SK-N-SH (cell line): ENCODE data around the gene LYRM4. TPM values are rescaled to one million over a fixed set of nuclear protein-coding genes. Genes with fewer than 3 reads are reported as not detected.

Source experiments
- CTCF ChIA-PET: fragments of 300-600, 350-600 bp; formaldehyde crosslinking; extraction: SDS; loops from one replicate; lab custom pipeline; 2021; lab: Yijun Ruan, JAX
- POLR2A ChIA-PET: fragments of 350-600 bp; sonication (Branson Sonifier 250); formaldehyde crosslinking; extraction: SDS; loops from one replicate; lab custom pipeline; 2020; ENCODE audit warnings: antibody characterized with exemption, inconsistent platforms; lab: Yijun Ruan, JAX
- DNase-seq: peaks from one replicate; pipeline ENCODE4 v3.0.0; 2012
- H2AFZ ChIP-seq: fragments of 200-600 bp; sonication (generic); 2 replicates; pipeline ENCODE4 v1.8.1; 2016; ENCODE audit warnings: antibody characterized with exemption, mild to moderate bottlenecking, low read depth
- H3F3A ChIP-seq: fragments of 200-600 bp; sonication (generic); replicated peaks from 2 replicates; pipeline ENCODE3; 2016; ENCODE audit warnings: antibody characterized with exemption, mild to moderate bottlenecking; ENCODE audit not compliant: insufficient read depth
- H3K27ac ChIP-seq, 2 experiments: fragments of 200-500 bp in 1 of 2; fragments of 200-600 bp in 1 of 2; sonication (Bioruptor generic) in 1 of 2; sonication (generic), shearing (Covaris generic) in 1 of 2; 2 replicates each; pipeline versions ENCODE4 v1.5.1 to v1.6.1; 2014 to 2016; ENCODE audit warnings: low read depth in 2 of 2, inconsistent platforms in 1 of 2, low read length in 1 of 2, mild to moderate bottlenecking in 1 of 2, mixed read lengths in 1 of 2
- H3K27me3 ChIP-seq: fragments of 200-600 bp; sonication (generic), shearing (Covaris generic); 2 replicates; pipeline ENCODE4 v1.6.1; 2016; ENCODE audit warnings: mixed run types; ENCODE audit not compliant: insufficient read depth
- H3K36me3 ChIP-seq, 2 experiments: fragments of 200-500 bp in 1 of 2; fragments of 200-600 bp in 1 of 2; sonication (Bioruptor generic) in 1 of 2; sonication (generic) in 1 of 2; replicated peaks in 1 of 2; 2 replicates each; pipeline versions ENCODE3 to v1.5.1; 2014 to 2016; ENCODE audit warnings: low read length in 1 of 2, mild to moderate bottlenecking in 1 of 2; ENCODE audit not compliant: insufficient read depth in 2 of 2, control insufficient read depth in 1 of 2
- H3K4me1 ChIP-seq, 2 experiments: fragments of 200-500 bp in 1 of 2; fragments of 200-600 bp in 1 of 2; sonication (Bioruptor generic) in 1 of 2; sonication (generic), shearing (Covaris generic) in 1 of 2; 2 replicates each; pipeline versions ENCODE4 v1.5.1 to v1.6.1; 2014 to 2016; ENCODE audit warnings: low read depth in 1 of 2, low read length in 1 of 2, mixed run types in 1 of 2; ENCODE audit not compliant: insufficient read depth in 2 of 2, control insufficient read depth in 1 of 2
- H3K4me2 ChIP-seq: fragments of 200-600 bp; sonication (generic), shearing (Covaris generic); 2 replicates; pipeline ENCODE4 v1.6.1; 2017; ENCODE audit warnings: mixed run types
- H3K4me3 ChIP-seq, 2 experiments: fragments of 200-500 bp in 1 of 2; fragments of 200-600 bp in 1 of 2; sonication (Bioruptor generic) in 1 of 2; sonication (generic), shearing (Covaris generic) in 1 of 2; 2 replicates each; pipeline versions ENCODE4 v1.5.1 to v1.8.1; 2014 to 2016; ENCODE audit warnings: low read depth in 2 of 2, inconsistent platforms in 1 of 2, low read length in 1 of 2, mild to moderate bottlenecking in 1 of 2, mixed read lengths in 1 of 2, moderate library complexity in 1 of 2
- H3K79me2 ChIP-seq: fragments of 200-600 bp; sonication (generic); 2 replicates; pipeline ENCODE4 v1.8.1; 2017; ENCODE audit warnings: mild to moderate bottlenecking; ENCODE audit not compliant: insufficient read depth
- H3K9ac ChIP-seq: fragments of 200-600 bp; sonication (generic); 2 replicates; pipeline ENCODE4 v1.6.1; 2017; ENCODE audit warnings: mixed run types
- H3K9me2 ChIP-seq: fragments of 200-600 bp; sonication (generic); 2 replicates; pipeline ENCODE4 v1.6.1; 2017; ENCODE audit warnings: mixed run types
- H3K9me3 ChIP-seq: fragments of 200-600 bp; sonication (generic); 2 replicates; pipeline ENCODE4 v1.6.1; 2017; ENCODE audit warnings: mixed run types, mild to moderate bottlenecking, moderate library complexity
- H4K20me1 ChIP-seq: fragments of 200-600 bp; sonication (generic); 2 replicates; pipeline ENCODE4 v1.6.1; 2017; ENCODE audit warnings: mild to moderate bottlenecking, mixed run types; ENCODE audit not compliant: insufficient read depth
- ELF1 ChIP-seq: IDR thresholded peaks from 2 replicates; pipeline ENCODE4 v1.4.0; 2012
- EZH2phosphoT487 ChIP-seq: fragments of 200-600 bp; sonication (generic); IDR thresholded peaks from 2 replicates; pipeline ENCODE4 v1.6.1; 2017; ENCODE audit warnings: low read depth, mixed run types, mild to moderate bottlenecking, antibody characterized with exemption, moderate library complexity, borderline replicate concordance
- FOXJ3 ChIP-seq: sonication (generic); formaldehyde crosslinking; IDR thresholded peaks from 2 replicates; pipeline ENCODE4 v1.5.1; 2020; ENCODE audit warnings: mild to moderate bottlenecking, missing genetic modification reagents
- FOXM1 ChIP-seq: IDR thresholded peaks from 2 replicates; pipeline ENCODE4 v1.4.0; 2012; ENCODE audit warnings: low read depth, mild to moderate bottlenecking
- GATA2 ChIP-seq: sonication (generic); formaldehyde crosslinking; IDR thresholded peaks from 2 replicates; pipeline ENCODE4 v1.5.0; 2020; ENCODE audit warnings: mild to moderate bottlenecking, missing genetic modification reagents
- JUND ChIP-seq: IDR thresholded peaks from 2 replicates; pipeline ENCODE4 v1.4.0; 2012
- MXI1 ChIP-seq: IDR thresholded peaks from 2 replicates; pipeline ENCODE4 v1.6.1; 2012; ENCODE audit warnings: mild to moderate bottlenecking, low read depth, low read length, improper control_type of control experiment
- NRF1 ChIP-seq: IDR thresholded peaks from 2 replicates; pipeline ENCODE4 v1.6.1; 2012; ENCODE audit warnings: low read depth, mild to moderate bottlenecking, low read length
- POLR2AphosphoS5 ChIP-seq: IDR thresholded peaks from 2 replicates; pipeline ENCODE4 v1.6.1; 2012; ENCODE audit warnings: low read depth, low read length
- RAD21 ChIP-seq: IDR thresholded peaks from 2 replicates; pipeline ENCODE4 v1.6.1; 2012; ENCODE audit warnings: mild to moderate bottlenecking, low read length
- REST ChIP-seq: IDR thresholded peaks from 2 replicates; pipeline ENCODE4 v1.6.1; 2012; ENCODE audit warnings: mild to moderate bottlenecking, low read depth, low read length, moderate library complexity
- RFX5 ChIP-seq: IDR thresholded peaks from 2 replicates; pipeline ENCODE4 v1.6.1; 2012; ENCODE audit warnings: mild to moderate bottlenecking, improper control_type of control experiment, low read length
- SIN3A ChIP-seq: IDR thresholded peaks from 2 replicates; pipeline ENCODE4 v1.6.1; 2012; ENCODE audit warnings: low read depth, mild to moderate bottlenecking, low read length, moderate library complexity, borderline replicate concordance
- TAF1 ChIP-seq: IDR thresholded peaks from 2 replicates; pipeline ENCODE4 v1.6.1; 2012; ENCODE audit warnings: low read depth, mild to moderate bottlenecking, low read length, moderate library complexity, borderline replicate concordance
- TCF12 ChIP-seq: IDR thresholded peaks from 2 replicates; pipeline ENCODE4 v1.4.0; 2012
- TEAD4 ChIP-seq: IDR thresholded peaks from 2 replicates; pipeline ENCODE4 v1.4.0; 2012; ENCODE audit warnings: mild to moderate bottlenecking, borderline replicate concordance; ENCODE audit not compliant: insufficient read depth
- YY1 ChIP-seq: IDR thresholded peaks from 2 replicates; pipeline ENCODE4 v1.4.0; 2012; ENCODE audit warnings: low read depth, mild to moderate bottlenecking
- WGBS: methylation state at CpG from one replicate; pipeline ENCODE4 v1.1.6; 2017; ENCODE audit warnings: low lambda C conversion rate; 5-methylcytosine and 5-hydroxymethylcytosine counted together
- polyA plus RNA-seq, 3 experiments: library from polyadenylated mRNA; depleted of rRNA; stranded (reverse); fragments of >200 nt; gene quantifications; 2 replicates each; pipeline ENCODE4 v1.2.3, GENCODE V29; 2012
- TF ChIP-seq, protein P1 (sequence below): IDR thresholded peaks from 2 replicates; pipeline ENCODE4 v1.4.0; 2012; ENCODE audit warnings: low read depth, borderline replicate concordance

The LYRM4 gene
- polyA plus RNA-seq, 1 of the 3 experiments (the other 2 are of a cell fraction): 37.2 TPM

GRCh38 chr6:5094327-5094726 is 166.4 kb downstream of the LYRM4 start:
- DNase-seq: no peak
- Histone ChIP-seq H3K36me3 (no peaks in the 10 kb centered on the region), H3K9me2 (no peaks in the 10 kb centered on the region), H3K27me3 (no peaks in the 10 kb centered on the region), H3K79me2 (no peaks in the 10 kb centered on the region), H3K4me2 (no peak overlapping the region), H4K20me1 (no peaks in the 10 kb centered on the region), H2AFZ (no peak overlapping the region), H3K4me1 (no peaks in the 10 kb centered on the region), H3K9me3 (no peaks in the 10 kb centered on the region)
- TF ChIP-seq MXI1 (no peak), RFX5 (no peak), EZH2phosphoT487 (no peak), POLR2AphosphoS5 (no peak), TEAD4 (no peak), JUND (no peak), FOXJ3 (CRISPR knock-in tag) (no peak), RAD21 (no peak), ELF1 (no peak), NRF1 (no peak), TAF1 (no peak), REST (no peak), FOXM1 (no peak), TCF12 (no peak), SIN3A (no peak), YY1 (no peak), GATA2 (no peak)
- TF ChIP-seq, protein P1, sequence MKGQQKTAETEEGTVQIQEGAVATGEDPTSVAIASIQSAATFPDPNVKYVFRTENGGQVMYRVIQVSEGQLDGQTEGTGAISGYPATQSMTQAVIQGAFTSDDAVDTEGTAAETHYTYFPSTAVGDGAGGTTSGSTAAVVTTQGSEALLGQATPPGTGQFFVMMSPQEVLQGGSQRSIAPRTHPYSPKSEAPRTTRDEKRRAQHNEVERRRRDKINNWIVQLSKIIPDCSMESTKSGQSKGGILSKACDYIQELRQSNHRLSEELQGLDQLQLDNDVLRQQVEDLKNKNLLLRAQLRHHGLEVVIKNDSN: no peak
- TF ChIP-seq, all 33 proteins: peak for 0
- Histone ChIP-seq H3K9ac (no peak overlapping the region), H3F3A (no peaks in the 10 kb centered on the region), H3K27ac (no peak overlapping the region), H3K4me3 (no peak overlapping the region)
- CTCF ChIA-PET: no interaction called here
- WGBS: 59% methylated on average over 3 of the region's 3 CpGs
- POLR2A ChIA-PET: no interaction called here
